NCI-H345 treated with DMSO at 0.1 percent for 48 hours (cell line): ENCODE data around the gene OR51I2.

Experiments used
- DNase-seq: peaks from one replicate; lab custom pipeline; 2025; ENCODE audit not compliant: unreplicated experiment; lab: John Stamatoyannopoulos, UW

OR51I2 gene

GRCh38 chr11:5505363-5506048, 56.4 kb downstream of the OR51I2 start:
- DNase-seq = no peak
